Stimulated activated CD4-positive, alpha-beta T cell treated with anti-CD3 and anti-CD28 coated beads, TNF-alpha, amount 100 ng/mL, for 1 hour (primary cell): ENCODE data around the gene CT45A2.
"Not testable (repeated sequence)": the region's sequence is repeated elsewhere in the genome, so short reads cannot be mapped to it uniquely, and the experiment has no call there.

Experiments used
- DNase-seq, 3 donors: peaks; one replicate each; pipeline ENCODE4 v3.0.0-alpha.2; 2020; ENCODE audit warnings: low read depth in 3 of 3, low spot score in 1 of 3

Gene CT45A2

GRCh38 chrX:135819912-135820311 lies at the start of gene CT45A2:
CT45A2 (minus strand) TSS chrX:135820012; CDS start chrX:135816265, 3,747 bp downstream.
- not testable (repeated sequence) for DNase-seq

- not testable (repeated sequence) for DNase-seq
Observed at GRCh38 chrX:135854438-135854837, 34.6 kb upstream of the CT45A2 start, which contains the start of gene CT45A8. CT45A8 (minus strand) TSS chrX:135854538; CDS start chrX:135850783, 3,755 bp downstream.

GRCh38 chrX:135837180-135837579 lies 17.4 kb upstream of the CT45A2 start, which contains the start of gene CT45A7:
CT45A7 (minus strand) TSS chrX:135837280; CDS start chrX:135833533, 3,747 bp downstream.
- not testable (repeated sequence) for DNase-seq

GRCh38 chrX:135802687-135803086 lies 17.1 kb downstream of the CT45A2 start, which contains the start of gene CT45A6:
CT45A6 (minus strand) TSS chrX:135802787; CDS start chrX:135798993, 3,794 bp downstream.
- not testable (repeated sequence) for DNase-seq

- not testable (repeated sequence) for DNase-seq
Observed at GRCh38 chrX:135785403-135785802, 34.4 kb downstream of the CT45A2 start, which contains the start of gene CT45A5. CT45A5 (minus strand) TSS chrX:135785503; CDS start chrX:135781729, 3,774 bp downstream.

- DNase-seq = not testable (repeated sequence)
Observed at GRCh38 chrX:135768091-135768490, 51.7 kb downstream of the CT45A2 start, which contains the start of gene CT45A3. CT45A3 (minus strand) TSS chrX:135768191; CDS start chrX:135764444, 3,747 bp downstream.
